GM12873 (cell line): ENCODE measurements around the gene SLC6A19.

Experiments used
- TF ChIP-seq, protein P1 (sequence below): IDR thresholded peaks from 2 replicates; pipeline ENCODE4 v1.5.1; 2012; ENCODE audit warnings: low read depth, mild to moderate bottlenecking, moderate library complexity, low read length, control low read depth; ENCODE audit not compliant: insufficient read depth; ENCODE audit errors: missing control alignments

The SLC6A19 gene

DNA sequence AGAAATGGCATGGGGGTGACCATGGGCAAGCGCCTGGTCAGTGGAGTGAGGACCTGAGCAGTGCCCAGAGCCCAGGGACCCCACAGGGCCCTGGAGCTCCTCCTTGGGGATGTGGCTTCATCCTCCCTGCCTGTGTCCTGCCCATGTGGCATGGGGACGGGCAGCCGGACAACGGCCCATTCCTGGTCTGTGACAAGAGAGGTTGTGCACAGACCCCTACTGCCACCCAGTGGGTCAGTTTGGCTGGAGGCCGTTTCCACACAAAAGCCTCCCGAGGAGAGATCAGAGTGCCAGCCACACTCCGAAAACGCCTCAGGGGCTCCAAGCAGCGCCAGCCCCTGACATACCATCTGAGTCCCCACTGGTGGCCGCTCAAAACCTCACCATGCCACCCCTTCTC is 43.6 kb downstream of the SLC6A19 start:
- TF ChIP-seq, protein P1, sequence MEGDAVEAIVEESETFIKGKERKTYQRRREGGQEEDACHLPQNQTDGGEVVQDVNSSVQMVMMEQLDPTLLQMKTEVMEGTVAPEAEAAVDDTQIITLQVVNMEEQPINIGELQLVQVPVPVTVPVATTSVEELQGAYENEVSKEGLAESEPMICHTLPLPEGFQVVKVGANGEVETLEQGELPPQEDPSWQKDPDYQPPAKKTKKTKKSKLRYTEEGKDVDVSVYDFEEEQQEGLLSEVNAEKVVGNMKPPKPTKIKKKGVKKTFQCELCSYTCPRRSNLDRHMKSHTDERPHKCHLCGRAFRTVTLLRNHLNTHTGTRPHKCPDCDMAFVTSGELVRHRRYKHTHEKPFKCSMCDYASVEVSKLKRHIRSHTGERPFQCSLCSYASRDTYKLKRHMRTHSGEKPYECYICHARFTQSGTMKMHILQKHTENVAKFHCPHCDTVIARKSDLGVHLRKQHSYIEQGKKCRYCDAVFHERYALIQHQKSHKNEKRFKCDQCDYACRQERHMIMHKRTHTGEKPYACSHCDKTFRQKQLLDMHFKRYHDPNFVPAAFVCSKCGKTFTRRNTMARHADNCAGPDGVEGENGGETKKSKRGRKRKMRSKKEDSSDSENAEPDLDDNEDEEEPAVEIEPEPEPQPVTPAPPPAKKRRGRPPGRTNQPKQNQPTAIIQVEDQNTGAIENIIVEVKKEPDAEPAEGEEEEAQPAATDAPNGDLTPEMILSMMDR, result no peak

DNA sequence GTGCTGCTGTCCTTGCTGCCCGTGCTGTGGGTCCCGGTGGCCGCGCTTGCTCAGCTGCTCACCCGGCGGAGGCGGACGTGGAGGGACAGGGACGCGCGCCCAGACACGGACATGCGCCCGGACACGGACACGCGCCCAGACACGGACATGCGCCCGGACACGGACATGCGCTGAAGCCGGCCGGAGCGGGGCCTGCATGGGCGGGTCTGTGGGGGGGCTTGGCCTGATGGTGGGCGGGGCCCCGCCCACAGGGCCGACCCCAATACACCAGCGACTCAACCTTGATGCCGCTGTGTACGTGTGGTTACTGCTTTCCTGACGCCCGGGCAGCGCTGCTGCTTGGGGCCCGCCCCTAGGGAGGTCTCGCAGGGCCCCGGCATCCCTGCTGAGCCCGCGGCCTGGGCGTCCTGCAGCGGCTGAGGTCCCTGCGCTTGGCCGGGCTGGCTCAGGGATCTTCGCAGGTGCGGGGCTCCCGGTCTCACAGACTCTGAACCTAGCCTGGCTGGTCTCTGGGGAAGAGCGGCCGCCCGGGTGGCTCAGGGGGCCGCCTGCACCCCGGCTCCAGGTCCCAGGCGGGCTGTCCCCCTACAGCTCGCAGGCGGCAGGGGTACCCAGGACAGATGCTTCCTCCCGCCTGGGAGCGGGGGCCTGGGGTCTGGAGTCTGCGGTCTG is 44.6 kb downstream of the SLC6A19 start:
- TF ChIP-seq, protein P1, result no peak

DNA sequence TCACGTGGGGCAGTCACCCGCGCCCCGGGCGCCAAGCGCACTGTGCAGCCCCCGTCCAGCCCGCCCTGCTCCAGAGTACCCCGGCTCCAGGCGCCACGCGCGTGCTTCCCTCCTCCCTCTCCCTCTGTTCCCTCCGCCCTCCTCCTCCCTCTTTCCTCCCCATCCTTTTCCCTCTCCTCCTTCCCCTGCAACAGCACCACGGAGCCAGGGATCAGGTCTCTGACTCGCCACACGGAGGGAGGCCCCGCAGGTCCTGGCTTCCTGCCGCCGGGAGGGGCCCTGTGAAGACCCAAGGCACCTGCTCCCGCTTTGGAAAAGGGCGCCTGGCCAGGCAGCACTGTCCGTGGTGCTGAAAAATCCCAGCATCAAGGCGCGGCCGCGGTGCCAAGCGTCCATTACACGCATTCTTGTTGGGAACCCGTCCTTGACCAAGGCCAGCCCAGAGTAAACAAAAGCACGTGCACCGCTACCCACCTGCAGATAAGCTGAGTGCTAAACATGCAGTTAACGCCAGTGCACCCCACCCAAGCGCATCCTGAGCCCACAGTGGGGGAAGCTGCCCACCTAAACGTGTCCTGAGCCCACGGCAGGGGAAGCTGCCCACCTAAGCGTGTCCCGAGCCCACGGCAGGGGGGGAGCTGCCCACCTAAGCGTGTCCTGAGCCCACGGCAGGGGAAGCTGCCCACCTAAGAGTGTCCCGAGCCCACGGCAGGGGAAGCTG is 45.5 kb downstream of the SLC6A19 start:
- TF ChIP-seq, protein P1, result no peak

DNA sequence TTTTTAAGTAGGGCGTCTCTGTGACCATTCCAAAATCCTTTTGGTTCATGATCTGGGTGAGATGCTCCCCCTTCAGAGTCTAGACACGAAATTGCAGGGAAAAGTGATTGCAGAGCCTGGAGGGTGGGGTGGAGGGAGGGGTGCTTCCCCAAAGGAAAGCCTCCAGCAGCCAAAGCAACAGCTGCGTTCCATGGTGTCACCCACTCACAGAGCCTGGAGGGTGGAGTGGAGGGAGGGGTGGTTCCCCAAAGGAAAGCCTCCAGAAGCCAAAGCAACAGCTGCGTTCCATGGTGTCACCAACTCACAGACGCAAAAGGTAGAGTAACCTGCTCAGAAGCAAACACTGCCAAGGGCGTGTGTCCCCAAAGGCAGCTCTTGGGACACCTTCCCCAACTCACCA is 46.4 kb downstream of the SLC6A19 start:
- TF ChIP-seq, protein P1, result no peak

DNA sequence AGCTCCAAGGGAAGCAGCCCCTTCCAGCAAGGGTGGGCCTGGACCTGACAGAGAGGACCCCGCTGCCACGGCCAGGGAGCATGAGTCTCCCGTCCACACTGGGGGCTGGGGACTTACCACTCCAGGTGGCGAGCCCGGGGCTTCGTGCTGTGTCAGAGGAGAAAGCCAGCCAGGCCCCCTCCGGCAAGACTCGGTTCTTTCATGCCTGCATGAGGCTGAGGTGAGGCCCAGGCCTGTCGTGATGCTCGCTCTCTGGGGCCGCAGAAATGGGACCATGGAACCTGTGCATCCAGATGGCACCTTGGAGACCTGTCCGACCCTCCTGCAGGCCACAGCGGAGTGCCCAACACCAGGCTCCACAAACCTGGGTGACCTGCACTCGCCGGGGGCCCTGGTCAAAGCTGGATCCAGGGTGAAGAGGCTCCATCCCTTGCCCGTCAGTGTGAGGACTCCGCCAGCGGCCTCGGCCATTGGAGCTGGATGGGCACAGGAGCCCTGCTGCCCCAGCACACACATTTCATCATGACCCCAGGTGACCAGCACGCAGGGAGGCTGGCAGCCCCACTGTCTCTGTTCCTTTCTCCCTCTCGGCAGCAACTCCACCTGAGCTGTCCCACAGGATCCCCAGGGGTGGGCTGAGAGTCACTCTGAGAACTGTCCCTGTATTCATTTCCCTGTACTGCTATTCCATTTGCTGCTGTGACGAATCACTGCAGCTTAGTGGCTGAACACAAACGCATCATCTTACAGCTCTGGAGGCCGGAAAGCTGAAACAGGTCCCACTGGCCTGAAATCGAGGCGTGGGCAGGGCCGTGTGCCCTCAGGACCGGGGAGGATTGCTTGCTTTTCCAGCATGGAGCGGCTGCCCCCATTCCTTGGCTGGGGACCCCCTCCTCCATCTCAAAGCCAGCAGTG is 48.2 kb downstream of the SLC6A19 start:
- TF ChIP-seq, protein P1, result no peak

DNA sequence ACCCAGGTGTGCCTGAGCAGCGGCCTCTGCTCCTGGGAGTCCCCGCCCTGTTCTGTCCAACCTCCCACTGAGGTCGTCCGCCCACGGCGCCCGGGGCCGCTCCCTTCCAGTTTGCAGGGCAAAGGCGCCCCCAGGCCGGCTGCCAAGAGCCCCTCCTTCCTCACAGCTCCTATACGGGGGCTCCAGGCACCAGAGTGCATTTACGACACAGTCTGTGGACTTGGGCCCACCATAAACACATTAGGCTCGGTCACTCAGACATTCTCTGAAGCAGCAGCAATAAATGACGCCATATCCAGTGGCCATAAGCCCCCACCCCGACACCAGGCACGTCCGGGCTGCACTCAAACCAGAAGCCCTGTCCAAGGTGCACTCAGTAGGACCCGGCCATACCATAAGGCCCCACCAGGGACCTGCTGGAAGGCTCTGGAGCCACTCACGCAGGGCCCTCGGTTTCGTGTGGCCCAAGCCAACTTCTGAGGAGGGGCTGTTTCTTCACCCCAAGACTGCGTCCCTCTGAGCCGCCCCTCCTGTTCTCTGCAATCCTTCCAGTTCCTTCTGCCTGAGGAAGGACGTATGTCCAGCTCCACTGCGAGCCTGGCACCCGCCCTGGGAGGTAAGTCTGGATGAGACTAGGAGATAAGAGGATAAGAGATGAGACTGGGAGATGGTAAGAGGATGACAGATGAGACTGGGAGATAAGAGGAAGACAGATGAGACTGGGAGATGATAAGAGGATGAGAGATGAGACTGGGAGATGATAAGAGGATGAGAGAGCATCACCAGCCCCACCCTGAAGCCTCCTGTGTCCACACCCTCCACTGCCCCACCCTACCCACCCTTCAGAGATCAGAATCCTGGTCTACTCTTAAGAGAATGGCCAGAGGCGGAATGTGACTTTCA is 50.5 kb downstream of the SLC6A19 start:
- TF ChIP-seq, protein P1, result no peak
